Breast epithelium (tissue), 4 donors: Measurements from ENCODE around the gene GPC3. TPM values are rescaled to one million over a fixed set of nuclear protein-coding genes. Genes with fewer than 3 reads are reported as not detected.
"Not testable (repeated sequence)": the region's sequence is repeated elsewhere in the genome, so short reads cannot be mapped to it uniquely, and the experiment has no call there.

Source experiments
- DNase-seq, 2 donors: peaks; one replicate each; pipeline ENCODE4 v3.0.0-alpha.2; 2019; ENCODE audit warnings: low spot score in 2 of 2
- H3K27ac ChIP-seq, 2 donors: fragments of 200-600 bp; sonication (generic) in 1 of 2; one replicate each; pipeline ENCODE4 v1.5.1; 2016 to 2019; ENCODE audit warnings: mild to moderate bottlenecking in 1 of 2
- H3K27me3 ChIP-seq, 2 donors: fragments of 200-600 bp; sonication (generic) in 1 of 2; one replicate each; pipeline versions ENCODE4 v1.5.1 to v1.6.0; 2017 to 2019; ENCODE audit warnings: control low read depth in 1 of 2, mild to moderate bottlenecking in 1 of 2
- H3K36me3 ChIP-seq: fragments of 200-600 bp; one replicate; pipeline ENCODE4 v1.5.1; 2019
- H3K4me1 ChIP-seq, 2 donors: fragments of 200-600 bp; sonication (generic); one replicate each; pipeline ENCODE4 v1.5.1; 2016 to 2019; ENCODE audit warnings: control low read depth in 1 of 2
- H3K4me3 ChIP-seq, 3 donors: fragments of 200-600 bp; sonication (generic); 1 replicate in 2 of 3; 2 replicates in 1 of 3; pipeline ENCODE4 v1.5.1; 2016 to 2019; ENCODE audit warnings: mild to moderate bottlenecking in 3 of 3, moderate library complexity in 2 of 3
- H3K9me3 ChIP-seq, 2 donors: fragments of 200-600 bp; sonication (generic) in 1 of 2; one replicate each; pipeline ENCODE4 v1.5.1; 2016 to 2019; ENCODE audit warnings: control low read depth in 1 of 2
- CTCF ChIP-seq, 3 donors: fragments of 450-650 bp; IDR thresholded peaks; one replicate each; pipeline ENCODE4 v1.5.1; 2016 to 2017; ENCODE audit warnings: antibody characterized with exemption in 3 of 3, mild to moderate bottlenecking in 3 of 3, moderate library complexity in 3 of 3
- POLR2A ChIP-seq: fragments of 450-650 bp; IDR thresholded peaks from one replicate; pipeline ENCODE4 v1.6.1; 2016; ENCODE audit warnings: antibody characterized with exemption, mild to moderate bottlenecking, moderate library complexity
- POLR2AphosphoS5 ChIP-seq, 3 donors: sonication (generic); formaldehyde crosslinking; IDR thresholded peaks; one replicate each; pipeline ENCODE4 v1.6.1; 2017; ENCODE audit warnings: antibody characterized with exemption in 3 of 3
- intact Hi-C: fragments of 100-400 bp; cut with DNase I; formaldehyde crosslinking; loops from one replicate; pipeline ENCODE4 v1.15.1; 2023; ENCODE audit warnings: low total_unique reads
- total RNA-seq, 3 donors: library from RNA; depleted of rRNA; stranded (reverse); fragments of >200 nt; gene quantifications; one replicate each; pipeline ENCODE4 v1.1.0, GENCODE V29; 2016

The GPC3 gene
- total RNA-seq, 3 donors from 2014 or later, result 29.7 to 99.2 (median 89.1) TPM

DNA sequence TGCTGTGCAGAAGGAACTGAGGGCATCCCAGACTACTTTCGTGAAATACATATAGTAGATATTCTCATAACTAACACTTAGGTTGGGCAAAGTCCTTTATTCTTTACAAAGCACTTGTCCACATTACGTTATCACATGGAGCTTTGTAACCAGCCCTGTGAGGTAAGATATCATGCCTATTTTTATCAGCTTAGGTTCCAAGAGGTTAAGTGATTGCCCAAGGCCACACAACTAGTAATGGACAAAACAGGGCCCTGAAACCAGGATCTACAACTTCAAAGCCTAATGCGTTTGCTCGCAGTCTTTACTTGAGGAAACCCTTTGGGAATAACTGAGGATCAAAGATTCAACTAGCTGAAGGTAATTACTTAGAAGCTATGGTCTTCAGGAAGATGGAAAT, 261.5 kb downstream of the GPC3 start:
- intact Hi-C loops, result no loop called here
- H3K4me3 ChIP-seq, result no peak overlapping the region
- H3K4me1 ChIP-seq, result no peaks in the 10 kb centered on the region
- peaks cover 0 to 54% of the 10 kb centered on the region in 2 donors for H3K27me3 ChIP-seq
- H3K36me3 ChIP-seq, result no peaks in the 10 kb centered on the region
- H3K27ac ChIP-seq, result no peak overlapping the region
- no peaks in the 10 kb centered on the region for H3K9me3 ChIP-seq
- DNase-seq, result no peak
- TF ChIP-seq POLR2A (no peak), CTCF (IDR thresholded peaks at IDR 0.05) (no peak), POLR2AphosphoS5 (IDR thresholded peaks at IDR 0.05) (no peak)

DNA sequence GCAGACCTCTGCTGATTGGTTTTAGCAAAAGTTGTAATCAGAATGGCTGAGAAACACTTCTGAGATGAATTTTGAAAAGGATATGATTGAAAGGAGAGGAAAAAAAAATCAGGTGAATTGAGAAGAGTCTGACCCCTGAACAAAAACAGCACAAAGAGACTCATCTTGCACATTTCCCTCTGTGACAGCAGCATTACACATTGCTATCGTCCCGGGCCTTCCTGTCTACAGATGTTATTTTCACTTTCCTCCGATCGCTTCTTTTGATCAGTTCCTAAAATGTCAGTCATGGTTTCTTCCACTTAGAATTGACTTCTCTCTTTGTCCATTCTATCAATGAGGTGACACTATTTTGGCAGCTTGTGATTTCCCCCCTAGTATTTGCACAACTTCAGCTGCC, 262.6 kb downstream of the GPC3 start:
- no peak for DNase-seq
- Histone ChIP-seq H3K4me1 (no peaks in the 10 kb centered on the region), H3K4me3 (no peak overlapping the region), H3K27me3 (peaks cover 0 to 48% of the 10 kb centered on the region in 2 donors), H3K36me3 (no peaks in the 10 kb centered on the region), H3K9me3 (no peaks in the 10 kb centered on the region), H3K27ac (no peak overlapping the region)
- intact Hi-C loops, result no loop called here
- TF ChIP-seq POLR2AphosphoS5 (IDR thresholded peaks at IDR 0.05) (no peak), POLR2A (no peak), CTCF (IDR thresholded peaks at IDR 0.05) (no peak)

- H3K4me3 ChIP-seq, H3K27ac ChIP-seq, DNase-seq, intact Hi-C loops, H3K36me3 ChIP-seq, H3K9me3 ChIP-seq, H3K4me1 ChIP-seq: not testable (repeated sequence)
- H3K27me3 ChIP-seq, result peaks cover 0 to 56% of the 10 kb centered on the region in 2 donors
These were observed 265.1 kb downstream of the GPC3 start for GRCh38 chrX:133720269-133720668.

- no peak for DNase-seq
- Histone ChIP-seq H3K27me3 (peaks cover 0 to 52% of the 10 kb centered on the region in 2 donors), H3K4me3 (no peak overlapping the region), H3K9me3 (peaks cover 0 to 6% of the 10 kb centered on the region in 2 donors), H3K36me3 (no peaks in the 10 kb centered on the region), H3K4me1 (no peaks in the 10 kb centered on the region), H3K27ac (no peak overlapping the region)
- intact Hi-C loops, result no loop called here
- no peak for TF ChIP-seq CTCF (IDR thresholded peaks at IDR 0.05)
- TF ChIP-seq POLR2AphosphoS5 (IDR thresholded peaks at IDR 0.05), result no peak
- TF ChIP-seq POLR2A, result no peak
These were observed 269.7 kb downstream of the GPC3 start for GRCh38 chrX:133715715-133716114.

DNA sequence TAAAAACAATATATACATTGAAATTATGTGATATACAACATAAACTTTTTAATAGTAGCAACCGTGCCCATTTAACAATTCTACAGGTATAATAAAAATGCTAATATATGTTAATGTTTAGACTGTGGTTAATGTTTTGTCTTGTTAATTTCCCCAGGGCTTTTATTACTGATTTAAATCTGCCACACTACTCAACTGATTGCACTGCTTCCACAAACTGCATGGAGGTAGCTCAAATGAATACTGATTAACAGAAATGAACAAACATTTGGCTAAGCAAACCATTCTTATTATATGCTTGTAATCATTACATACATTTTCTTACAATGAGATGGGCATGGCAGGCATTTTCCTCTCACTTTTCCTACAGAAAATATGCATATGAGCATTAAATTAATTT, 275.9 kb downstream of the GPC3 start:
- TF ChIP-seq CTCF (IDR thresholded peaks at IDR 0.05), result no peak
- no peak for TF ChIP-seq POLR2AphosphoS5 (IDR thresholded peaks at IDR 0.05)
- TF ChIP-seq POLR2A, result no peak
- no peak for DNase-seq
- H3K36me3 ChIP-seq, result no peaks in the 10 kb centered on the region
- no peaks in the 10 kb centered on the region for H3K9me3 ChIP-seq
- no peak overlapping the region for H3K4me3 ChIP-seq
- peaks cover 0 to 28% of the 10 kb centered on the region in 2 donors for H3K27me3 ChIP-seq
- intact Hi-C loops, result no loop called here
- H3K4me1 ChIP-seq, result no peaks in the 10 kb centered on the region
- H3K27ac ChIP-seq, result no peak overlapping the region

DNA sequence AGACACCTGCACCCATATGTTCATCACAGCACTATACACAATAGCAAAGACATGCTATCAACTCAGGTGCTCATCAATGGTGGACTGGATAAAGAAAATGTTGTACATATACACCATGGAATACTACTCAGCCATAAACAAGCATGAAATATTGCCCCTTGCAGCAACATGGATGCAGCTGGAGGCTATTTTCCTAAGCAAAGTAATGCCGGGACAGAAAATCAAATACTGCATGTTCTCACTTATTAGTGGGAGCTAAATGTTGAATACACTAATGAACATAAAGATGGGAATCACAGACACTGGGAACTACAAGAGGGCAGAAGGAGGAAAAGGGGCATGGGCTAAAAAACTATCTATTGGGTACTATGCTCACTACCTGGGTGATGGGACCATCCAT, 278.5 kb downstream of the GPC3 start:
- TF ChIP-seq POLR2A, result no peak
- no peak for TF ChIP-seq POLR2AphosphoS5 (IDR thresholded peaks at IDR 0.05)
- no peak for TF ChIP-seq CTCF (IDR thresholded peaks at IDR 0.05)
- Histone ChIP-seq H3K27ac (no peak overlapping the region), H3K4me3 (no peak overlapping the region), H3K4me1 (no peaks in the 10 kb centered on the region), H3K27me3 (peaks cover 0 to 9% of the 10 kb centered on the region in 2 donors), H3K36me3 (no peaks in the 10 kb centered on the region), H3K9me3 (no peaks in the 10 kb centered on the region)
- no peak for DNase-seq
- intact Hi-C loops, result no loop called here
